Omental fat pad (tissue), 4 donors: ENCODE data around the gene FAM53A. TPM values are rescaled to one million over a fixed set of nuclear protein-coding genes. Genes with fewer than 3 reads are reported as not detected.

Experiments
- ATAC-seq: fragments of 150-250 bp; one replicate; pipeline ENCODE4 v1.9.1; 2016; ENCODE audit warnings: mild to moderate bottlenecking, moderate library complexity; ENCODE audit not compliant: low FRiP score
- DNase-seq: peaks from one replicate; pipeline ENCODE4 v3.0.0-alpha.2; 2019; ENCODE audit warnings: low spot score
- CTCF ChIP-seq, 3 donors: fragments of 450-650 bp; IDR thresholded peaks; one replicate each; pipeline ENCODE4 v1.5.1; 2016 to 2017; ENCODE audit warnings: antibody characterized with exemption in 3 of 3, mild to moderate bottlenecking in 3 of 3, moderate library complexity in 2 of 3
- total RNA-seq, 4 donors: library from RNA; depleted of rRNA; stranded (reverse); fragments of >200 nt; gene quantifications; one replicate each; pipeline ENCODE4 v1.1.0, GENCODE V29; 2016

FAM53A gene
- total RNA-seq, 4 donors from 2014 or later = 2.0 to 10.9 (median 5.6) TPM

GRCh38 chr4:1625600-1626138, 58.4 kb downstream of the FAM53A start:
- no peak for TF ChIP-seq CTCF (IDR thresholded peaks at IDR 0.05)
- DNase-seq = no peak
- no peak for ATAC-seq

- no peak for DNase-seq
- TF ChIP-seq CTCF (IDR thresholded peaks at IDR 0.05) = no peak
- ATAC-seq = no peak
Observed at GRCh38 chr4:1624519-1624910, 59.6 kb downstream of the FAM53A start.

GRCh38 chr4:1623821-1624518, 60.1 kb downstream of the FAM53A start:
- no peak for ATAC-seq
- no peak for TF ChIP-seq CTCF (IDR thresholded peaks at IDR 0.05)
- no peak for DNase-seq

GRCh38 chr4:1623400-1623799, 60.7 kb downstream of the FAM53A start:
- DNase-seq = no peak
- ATAC-seq = no peak
- no peak for TF ChIP-seq CTCF (IDR thresholded peaks at IDR 0.05)

GRCh38 chr4:1622956-1623355, 61.2 kb downstream of the FAM53A start:
- no peak for ATAC-seq
- TF ChIP-seq CTCF (IDR thresholded peaks at IDR 0.05) = no peak
- no peak for DNase-seq

GRCh38 chr4:1622238-1622637, 61.9 kb downstream of the FAM53A start:
- no peak for TF ChIP-seq CTCF (IDR thresholded peaks at IDR 0.05)
- DNase-seq = no peak
- no peak for ATAC-seq

- no peak for ATAC-seq
- no peak for DNase-seq
- no peak for TF ChIP-seq CTCF (IDR thresholded peaks at IDR 0.05)
Observed at GRCh38 chr4:1621526-1621925, 62.6 kb downstream of the FAM53A start.
